Left hindlimb (tissue), 1 donor: Measurements from ENCODE around the gene KNSTRN.

Experiments
- DNase-seq: peaks from one replicate; pipeline ENCODE4 v3.0.0-alpha.2; 2018

Gene KNSTRN

DNA sequence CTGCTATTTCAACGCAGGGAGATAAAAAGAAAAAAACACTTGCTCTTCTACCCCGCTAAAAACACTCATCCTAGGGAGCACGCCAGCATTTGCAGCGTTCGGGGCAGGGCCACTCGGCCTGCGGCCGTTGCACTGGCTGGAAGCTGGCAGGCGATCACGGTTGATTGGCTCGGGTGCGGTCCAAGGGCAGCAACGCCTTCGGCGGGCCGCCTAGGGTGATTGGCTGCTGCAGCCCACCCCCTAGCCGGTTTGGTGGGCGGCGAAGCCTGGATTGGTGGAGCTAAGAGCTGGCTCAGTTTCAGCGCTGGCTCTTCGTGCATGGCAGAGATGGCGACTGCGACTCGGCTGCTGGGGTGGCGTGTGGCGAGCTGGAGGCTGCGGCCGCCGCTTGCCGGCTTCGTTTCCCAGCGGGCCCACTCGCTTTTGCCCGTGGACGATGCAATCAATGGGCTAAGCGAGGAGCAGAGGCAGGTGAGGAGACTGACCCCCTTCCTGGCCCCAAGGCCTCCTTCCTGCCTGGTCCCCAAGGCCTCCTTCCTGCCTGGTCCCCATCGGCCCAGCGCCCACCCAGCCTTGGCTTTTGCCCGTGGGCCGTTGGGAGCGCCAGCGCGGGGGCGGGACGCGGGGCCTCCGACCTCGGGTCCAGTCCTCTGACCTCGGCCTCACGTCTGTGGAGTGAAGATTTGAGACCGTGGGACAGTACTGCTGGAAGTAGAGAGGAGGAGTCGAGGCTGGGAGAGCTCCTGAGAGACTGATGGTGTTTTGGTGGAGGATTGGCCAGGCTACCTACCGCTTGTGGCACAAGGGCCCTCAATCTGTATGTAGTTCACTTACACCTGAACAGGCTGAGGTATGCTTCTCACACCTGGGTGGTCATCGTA, 23.2 kb downstream of the KNSTRN start, which contains the start of gene IVD:
TSS of gene IVD (plus strand) at position 295 of the 881 bp plus-strand sequence. CDS start at position 328, 33 bp downstream.
- peak; percentile 96 for DNase-seq

DNA sequence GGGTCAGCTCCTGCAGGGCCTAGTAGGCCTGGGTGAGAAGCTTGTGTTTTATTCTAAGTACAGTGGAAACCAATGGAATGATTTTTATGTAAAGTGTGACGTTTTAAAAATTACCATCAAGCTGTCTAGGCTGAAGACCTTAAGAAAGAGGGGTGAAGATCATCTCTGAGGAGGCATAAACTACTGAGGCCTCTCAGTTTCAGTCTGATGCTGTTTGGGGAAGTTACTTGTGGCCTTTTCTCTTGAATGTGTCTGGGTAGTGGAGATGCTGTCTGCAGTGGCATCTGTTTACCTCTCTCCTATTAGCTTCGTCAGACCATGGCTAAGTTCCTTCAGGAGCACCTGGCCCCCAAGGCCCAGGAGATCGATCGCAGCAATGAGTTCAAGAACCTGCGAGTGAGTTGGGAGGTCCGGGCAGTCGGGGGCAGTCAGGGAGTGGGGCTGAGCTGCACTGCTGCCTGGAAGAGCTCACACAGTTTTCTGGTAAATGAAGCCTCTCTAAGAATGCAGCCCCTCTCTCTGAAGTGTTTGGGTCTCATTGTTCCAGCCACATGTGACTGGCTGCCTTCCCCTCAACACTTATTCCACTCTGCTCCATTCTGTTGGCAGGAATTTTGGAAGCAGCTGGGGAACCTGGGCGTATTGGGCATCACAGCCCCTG, 24.9 kb downstream of the KNSTRN start:
- DNase-seq, result no peak

DNA sequence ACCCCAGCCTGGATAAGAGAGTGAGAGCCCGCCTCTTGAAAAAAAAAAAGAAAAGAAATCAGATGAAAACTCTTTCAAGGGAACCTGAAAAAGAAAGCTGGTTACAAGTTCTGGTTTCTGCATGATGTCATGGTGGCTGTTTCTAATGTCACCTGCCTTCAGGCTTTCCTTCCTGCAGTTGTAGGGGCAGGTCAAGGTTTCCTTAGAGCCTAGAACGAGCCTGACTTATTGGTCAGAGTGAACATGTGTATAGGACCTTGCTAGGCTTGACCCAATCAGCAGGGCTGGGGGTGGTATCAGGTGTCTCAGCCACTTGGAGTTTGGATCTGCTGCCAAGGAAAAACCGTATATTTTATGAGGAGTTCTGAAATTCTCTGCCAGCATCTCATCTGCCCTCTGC, 26.8 kb downstream of the KNSTRN start:
- no peak for DNase-seq

DNA sequence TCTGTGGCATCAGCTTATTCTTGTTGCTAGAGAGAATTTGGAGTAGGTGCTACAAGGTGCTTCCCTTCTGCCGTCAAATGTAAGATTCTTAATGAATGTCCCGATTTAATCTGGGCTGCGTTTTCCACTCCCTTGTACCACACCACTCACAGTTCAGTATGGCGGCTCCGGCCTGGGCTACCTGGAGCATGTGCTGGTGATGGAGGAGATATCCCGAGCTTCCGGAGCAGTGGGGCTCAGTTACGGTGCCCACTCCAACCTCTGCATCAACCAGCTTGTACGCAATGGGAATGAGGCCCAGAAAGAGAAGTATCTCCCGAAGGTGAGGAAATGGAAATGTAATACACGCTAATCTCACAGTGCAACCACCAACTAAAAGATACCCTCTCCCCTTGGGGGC, 28.0 kb downstream of the KNSTRN start:
- DNase-seq, result no peak

DNA sequence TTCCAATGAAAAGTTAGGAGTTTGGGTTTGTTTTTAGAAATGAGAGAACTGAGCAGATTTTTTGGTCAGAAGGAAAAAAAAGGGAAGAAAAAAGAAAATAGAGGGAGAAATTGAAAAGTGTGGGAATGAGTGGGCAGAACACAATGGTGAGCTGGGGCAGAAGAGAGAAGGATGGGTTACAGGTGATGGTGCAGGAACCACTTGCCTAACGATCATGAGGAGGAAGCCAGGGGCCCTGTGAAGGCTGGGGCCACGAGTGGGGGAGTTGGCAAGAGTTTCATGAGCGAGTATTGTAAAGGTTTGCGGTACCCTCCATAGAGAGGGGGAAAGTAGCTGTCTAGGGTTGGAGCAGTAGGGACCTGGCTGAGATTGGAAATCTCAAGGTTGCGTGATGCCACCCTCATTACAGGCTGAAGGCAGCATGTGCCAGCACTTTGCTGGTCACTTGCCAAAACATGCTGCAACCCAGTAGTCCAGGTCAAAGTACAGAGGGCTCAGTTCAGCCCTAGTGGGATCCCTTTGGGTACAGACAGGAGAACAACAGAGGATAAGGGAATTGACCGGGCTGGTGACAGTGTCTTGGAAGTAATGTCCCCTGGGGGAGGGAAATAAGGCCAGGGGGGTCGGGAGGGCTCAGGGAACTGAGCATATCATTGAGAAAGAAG, 29.7 kb downstream of the KNSTRN start:
- no peak for DNase-seq

DNA sequence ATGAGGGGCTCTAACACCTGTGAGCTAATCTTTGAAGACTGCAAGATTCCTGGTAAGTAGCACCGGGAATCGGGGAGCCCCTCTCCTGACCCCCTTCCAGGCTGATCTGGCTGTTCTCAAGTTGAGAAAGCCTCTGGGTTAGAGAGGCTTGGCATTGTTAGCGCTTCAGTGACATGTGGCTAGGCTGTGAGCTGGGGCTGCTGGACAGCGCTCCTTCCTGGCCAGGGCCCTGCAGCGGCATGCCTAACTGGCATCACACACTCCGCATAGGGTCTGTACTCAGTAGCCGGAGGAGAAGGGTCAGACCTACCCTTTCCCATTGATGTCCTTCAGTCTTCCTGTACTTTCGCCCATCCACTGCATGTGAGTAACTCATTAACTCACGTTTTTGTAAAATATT, 30.5 kb downstream of the KNSTRN start:
- no peak for DNase-seq

DNA sequence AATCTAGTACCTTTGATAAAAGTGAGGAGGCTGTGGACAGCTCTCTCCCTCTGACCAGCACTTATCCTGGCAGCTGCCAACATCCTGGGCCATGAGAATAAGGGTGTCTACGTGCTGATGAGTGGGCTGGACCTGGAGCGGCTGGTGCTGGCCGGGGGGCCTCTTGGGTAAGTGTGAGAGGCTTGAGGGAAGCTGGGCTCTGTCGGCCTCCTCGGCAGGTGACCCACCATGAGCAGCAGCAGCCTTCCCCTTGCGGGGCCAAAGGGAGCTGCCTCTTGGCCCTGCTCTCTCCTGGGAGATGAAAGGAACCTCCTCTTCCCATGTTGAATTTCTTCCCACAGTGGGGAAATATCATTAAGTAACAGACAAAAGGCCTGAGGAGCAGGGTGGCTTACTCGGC, 32.3 kb downstream of the KNSTRN start:
- DNase-seq, result no peak

DNA sequence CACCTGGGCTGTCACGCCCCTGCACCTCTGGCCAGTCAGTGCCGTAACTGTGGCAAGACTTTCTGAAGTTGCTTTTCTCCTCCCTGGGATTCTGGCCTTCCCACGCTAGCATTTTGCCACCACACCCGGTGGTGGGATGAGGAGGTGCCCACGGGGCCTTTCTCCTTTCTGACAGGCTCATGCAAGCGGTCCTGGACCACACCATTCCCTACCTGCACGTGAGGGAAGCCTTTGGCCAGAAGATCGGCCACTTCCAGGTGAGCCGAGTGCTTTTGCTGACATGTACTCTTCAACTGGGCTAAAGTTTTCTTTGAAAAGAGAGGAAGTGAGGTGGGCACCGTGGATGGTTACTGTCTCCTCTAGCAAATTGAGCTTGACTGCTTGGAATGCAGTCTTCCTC, 32.7 kb downstream of the KNSTRN start:
- DNase-seq, result no peak

DNA sequence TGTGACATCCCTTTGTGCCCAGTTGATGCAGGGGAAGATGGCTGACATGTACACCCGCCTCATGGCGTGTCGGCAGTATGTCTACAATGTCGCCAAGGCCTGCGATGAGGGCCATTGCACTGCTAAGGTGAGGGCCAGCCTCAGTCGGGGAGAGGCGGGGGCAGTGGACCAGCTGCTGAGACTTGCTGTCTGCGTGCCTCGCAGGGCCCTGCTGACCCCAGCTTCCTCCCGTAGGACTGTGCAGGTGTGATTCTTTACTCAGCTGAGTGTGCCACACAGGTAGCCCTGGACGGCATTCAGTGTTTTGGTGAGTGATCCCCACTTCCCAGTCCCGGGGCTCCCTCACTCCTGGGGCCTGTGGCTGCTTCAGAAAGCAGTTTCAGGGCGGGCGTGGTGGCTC, 33.5 kb downstream of the KNSTRN start:
- no peak for DNase-seq

DNA sequence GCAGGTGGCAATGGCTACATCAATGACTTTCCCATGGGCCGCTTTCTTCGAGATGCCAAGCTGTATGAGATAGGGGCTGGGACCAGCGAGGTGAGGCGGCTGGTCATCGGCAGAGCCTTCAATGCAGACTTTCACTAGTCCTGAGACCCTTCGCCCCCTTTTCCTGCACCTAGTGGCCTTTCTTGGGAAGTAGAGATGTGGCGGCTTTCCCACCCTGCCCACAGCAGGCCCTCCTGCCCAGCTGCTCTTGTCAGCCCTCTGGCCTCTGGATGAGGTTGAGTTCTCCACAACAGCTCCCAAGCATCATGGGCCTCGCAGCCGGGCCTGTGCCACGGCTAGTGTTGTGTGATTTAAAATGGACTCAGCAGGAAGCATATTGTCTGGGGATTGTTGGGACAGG, 35.6 kb downstream of the KNSTRN start:
- DNase-seq, result no peak

DNA sequence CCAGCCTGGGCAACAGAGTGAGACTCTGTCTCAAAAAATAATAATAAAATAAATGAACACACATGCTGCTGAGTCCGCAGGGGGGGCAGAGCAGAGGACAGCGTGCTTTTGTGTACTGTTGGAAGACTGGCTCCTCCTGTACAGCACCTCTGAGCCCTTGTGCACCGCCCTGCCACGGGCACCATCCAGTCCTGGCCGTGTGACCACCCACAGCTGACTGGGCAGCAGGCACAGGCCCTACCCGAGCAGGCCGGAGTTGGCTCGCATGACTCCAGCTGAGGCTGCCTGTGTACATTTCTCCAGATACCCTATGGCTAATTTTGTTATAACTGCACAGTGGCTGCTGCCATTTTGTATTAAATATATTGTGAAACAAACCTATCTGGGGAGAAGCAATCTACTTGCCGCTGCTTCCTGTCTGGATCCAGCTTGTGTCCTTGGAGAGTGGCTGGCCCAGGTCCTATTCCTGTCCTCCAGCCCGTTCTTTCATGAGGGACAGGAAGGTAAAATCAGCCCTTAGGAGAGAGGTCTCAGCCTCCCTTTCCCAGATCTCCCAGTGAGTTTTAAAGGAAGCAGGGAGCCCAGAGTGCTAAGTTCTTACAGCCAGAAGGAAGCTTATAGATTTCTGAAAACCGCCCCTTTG, 37.7 kb downstream of the KNSTRN start:
- no peak for DNase-seq

DNA sequence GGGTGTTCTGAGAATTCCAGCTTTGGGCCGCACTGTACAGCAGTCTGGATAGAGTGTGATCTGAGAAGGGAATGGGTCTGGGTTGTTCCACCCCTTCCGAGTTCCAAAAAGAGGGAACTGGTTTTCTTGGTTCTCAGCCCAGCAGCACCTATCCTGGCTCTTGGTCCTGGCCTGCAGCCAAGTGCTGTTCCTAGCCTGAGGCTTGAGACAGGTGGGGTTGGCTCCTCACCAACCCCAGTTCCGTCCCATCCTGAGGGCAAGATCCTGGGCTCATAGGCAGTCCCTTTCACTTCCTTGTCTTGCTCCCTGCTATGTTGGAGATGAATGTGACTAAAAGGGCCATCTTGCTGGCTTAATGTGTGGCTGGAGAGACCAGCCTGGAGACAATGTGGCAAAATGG, 38.3 kb downstream of the KNSTRN start:
- DNase-seq, result no peak

DNA sequence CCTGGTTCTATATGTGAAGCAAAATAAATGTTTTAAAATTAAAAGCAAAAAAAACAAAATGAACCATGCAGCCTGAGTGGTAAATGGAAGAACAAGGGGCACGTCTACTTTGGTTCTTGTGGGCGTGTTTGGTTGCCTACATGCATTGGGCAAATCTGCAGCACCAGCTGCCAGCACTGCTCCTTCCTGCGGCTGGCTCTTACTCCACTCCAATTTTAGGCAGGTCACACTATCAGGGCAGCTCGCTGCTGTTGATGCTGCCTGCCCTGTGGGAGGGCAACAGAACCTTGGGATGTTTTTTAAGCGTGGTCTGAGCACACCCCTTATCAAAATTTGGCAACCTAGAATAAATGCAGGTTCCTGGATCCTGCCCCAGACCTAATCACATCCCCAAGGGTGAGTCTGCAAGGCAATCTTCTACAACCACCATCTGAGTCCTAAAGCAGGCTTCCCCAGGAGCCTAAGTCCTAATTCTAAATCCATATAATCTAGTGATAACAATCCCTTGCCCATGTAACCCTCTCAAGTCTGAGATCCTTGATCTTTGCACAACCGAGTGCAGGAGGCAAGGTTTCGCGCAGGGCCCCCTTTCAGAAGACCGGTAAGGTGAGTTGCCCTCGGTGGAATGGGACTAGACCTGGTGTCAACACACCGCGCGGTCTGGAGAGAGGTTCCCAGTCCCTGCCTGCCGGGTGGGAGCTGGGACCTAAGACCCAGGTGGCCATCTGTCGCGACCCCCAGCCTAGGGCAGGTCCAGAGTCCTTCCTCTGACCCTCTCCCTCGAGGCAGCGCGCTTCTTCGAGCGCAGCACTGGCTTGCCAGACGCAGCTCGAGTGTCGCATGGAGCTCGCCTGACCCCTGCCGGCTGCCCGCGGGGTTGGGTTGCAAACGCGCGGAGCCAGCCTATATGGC, 39.0 kb downstream of the KNSTRN start:
- DNase-seq, result peak; percentile 74

DNA sequence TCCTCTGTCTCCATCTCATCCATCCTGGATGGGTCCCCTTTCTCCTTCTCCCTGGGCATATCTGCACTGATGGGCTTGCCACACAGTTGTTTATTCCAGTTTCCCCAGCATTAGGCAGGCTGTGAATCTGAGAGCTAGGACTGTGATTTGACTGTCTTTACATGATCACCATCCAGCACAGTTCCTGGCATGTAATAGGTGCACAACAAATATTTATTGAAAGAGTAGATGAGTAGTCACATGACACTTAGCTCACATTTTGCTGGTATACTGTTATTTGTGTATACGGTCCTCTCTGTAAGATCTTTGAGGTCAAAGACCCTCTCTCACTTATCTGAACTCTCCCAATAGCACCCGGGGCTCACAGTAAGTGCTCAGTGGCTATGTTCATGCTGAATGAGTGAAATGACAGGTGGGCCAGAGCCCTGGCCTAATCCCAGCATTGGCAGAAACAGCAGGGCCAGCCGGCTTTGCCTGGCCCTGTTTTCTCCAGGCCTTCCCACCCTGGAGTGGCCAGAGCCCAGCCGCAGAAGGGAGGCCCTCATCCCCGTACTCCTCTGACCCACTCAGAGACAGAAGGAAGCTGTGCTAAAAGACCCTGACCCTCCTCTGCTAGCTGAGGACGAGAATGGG, 42.1 kb downstream of the KNSTRN start:
- no peak for DNase-seq

DNA sequence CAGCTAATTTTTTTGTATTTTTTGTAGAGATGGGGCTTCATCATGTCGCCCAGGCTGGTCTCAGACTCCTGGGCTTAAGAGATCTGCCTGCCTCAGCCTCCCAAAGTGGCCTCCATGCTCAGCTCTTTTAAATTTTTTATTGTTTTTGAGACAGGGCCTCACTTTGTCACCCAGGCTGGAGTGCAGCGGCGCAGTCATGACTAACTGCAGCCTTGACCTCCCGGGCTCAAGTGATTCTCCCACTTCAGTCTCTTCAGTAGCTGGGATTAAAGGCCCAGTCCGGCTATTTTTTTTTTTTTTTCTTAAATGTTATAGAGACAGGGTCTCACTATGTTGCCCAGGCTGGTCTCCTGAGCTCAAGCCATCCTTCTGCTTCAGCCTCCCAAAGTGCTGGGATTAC, 43.2 kb downstream of the KNSTRN start:
- no peak for DNase-seq

DNA sequence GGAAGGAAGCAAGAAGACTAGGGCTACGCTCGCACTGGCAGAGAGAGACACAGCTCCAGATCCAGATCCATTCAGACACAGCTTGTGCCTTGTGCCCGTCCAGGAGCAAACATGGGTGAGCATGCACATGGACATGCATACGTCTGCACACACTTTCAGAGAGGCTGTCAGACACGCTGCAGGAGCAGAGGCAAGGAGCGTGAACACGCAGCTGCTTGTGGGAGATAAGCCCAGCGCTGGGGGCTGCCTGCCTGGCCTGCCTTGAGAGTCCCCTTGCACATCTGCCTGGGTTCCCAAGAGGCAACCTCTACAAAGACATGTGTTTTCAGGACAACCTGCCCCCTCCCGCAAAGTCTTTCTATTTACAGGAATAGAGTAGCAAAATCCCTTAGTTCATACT, 44.7 kb downstream of the KNSTRN start:
- DNase-seq, result no peak

DNA sequence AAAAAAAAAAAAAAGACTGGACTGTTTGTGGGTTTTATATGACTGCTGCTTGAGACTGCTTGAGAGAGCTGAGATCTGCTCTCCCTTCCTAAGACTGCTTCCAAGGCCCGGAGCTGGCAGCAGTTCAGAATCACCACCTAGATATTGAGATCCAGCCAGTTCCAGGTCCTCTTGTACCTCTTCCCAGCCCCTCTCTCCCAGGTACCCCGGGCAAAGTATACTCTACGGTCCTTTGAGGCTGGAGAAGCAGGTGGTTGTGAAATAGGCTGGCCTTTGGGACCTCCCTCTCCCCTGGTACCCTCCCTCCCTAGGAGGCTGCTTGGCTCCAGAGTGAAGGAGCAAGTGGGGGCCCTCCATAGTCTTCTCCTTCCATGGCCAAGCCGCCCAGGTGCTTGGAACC, 45.7 kb downstream of the KNSTRN start:
- DNase-seq, result no peak

DNA sequence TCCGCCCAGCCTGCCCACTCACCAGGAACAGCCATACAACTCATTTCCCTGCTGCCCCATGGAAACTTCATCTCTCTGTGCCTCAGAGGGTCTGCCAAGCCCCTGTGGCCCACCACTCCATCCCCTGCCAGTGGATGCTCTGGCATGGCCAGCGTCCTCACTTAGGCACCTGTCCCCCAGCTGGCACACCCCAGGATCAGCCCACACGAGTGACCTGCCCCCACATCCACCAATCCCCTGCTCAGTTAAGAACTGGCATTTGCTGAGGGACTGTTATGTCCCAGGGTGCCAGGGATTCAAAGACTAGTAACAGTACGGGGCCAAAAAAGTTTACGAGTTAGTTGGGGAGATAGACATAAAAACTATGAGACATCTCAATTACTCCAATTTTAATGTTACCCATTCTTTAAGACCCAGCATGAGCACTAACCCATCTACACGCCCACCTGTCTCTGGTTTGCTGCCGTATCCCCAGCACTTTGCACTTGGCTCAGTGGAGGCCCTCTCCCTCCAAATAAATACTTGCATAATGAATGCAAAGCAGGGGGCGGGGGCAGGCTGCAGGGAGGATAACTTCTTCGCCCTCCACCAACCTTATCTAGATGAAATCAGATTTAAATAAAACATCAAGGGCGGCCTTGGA, 46.7 kb downstream of the KNSTRN start:
- DNase-seq, result no peak

DNA sequence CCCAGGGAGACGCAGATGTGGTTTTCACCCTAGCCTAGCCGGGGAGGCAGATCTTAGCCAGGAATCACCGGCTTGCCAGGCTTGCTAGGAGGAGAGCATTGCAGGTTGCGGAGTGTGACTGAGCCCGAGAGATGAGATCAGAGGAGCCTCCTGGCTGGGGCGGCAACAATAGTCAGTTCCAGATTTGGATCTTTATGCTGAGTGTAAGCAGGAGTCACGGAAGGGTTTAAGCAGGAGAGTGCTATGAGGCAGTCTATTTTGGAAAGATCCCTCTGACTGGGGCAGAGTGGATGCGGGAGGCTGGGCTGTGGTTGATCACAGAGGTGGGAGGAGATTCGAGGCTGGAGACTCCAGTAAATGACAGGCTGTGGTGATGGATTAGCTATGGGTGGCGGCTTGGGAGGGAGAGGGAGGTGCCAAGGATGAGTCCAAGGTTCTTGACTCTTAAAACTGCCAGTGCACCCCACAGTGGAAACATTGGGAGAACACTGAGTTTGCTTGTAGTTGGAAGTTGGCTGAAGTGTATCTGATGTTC, 47.8 kb downstream of the KNSTRN start:
- DNase-seq, result no peak

DNA sequence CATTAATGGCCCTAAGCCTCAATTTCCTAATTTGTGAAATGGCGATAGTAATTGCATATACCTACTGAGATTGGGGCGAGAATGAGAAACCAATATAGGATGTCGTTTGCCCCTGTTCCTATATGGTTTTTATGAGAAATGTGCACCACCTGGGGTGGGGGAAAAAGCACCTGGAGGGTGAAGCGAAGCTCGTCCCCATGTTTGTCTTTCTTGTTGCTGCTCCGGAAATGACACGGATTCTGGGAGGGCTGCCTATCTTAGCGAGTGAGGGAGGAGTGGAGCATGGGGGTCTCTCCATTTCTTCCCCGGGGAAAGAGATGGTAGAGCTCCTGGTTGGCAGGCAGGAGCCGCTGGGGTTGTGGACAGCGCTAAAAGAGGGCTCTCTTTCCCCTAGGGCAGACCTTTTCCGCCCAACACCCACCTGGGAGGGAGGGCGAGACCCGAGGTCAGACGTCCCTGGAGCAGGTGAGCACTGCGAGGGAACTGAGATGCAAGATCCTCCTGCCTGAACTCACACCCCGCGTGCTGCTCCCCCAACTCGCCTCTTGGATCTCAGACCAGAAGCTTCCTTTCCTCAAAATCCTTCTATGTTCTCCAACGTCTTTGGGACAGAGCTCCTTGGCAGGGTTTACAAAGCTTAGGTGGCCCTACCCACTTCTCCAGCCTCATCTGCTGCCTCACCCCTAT, 52.6 kb downstream of the KNSTRN start:
- DNase-seq, result no peak
